Measurements from ENCODE around the gene COPB1.
A peak's percentile ranks its signal among the peaks of the same experiment; 100 is the strongest.
"Not testable (repeated sequence)": the region's sequence is repeated elsewhere in the genome, so short reads cannot be mapped to it uniquely, and the experiment has no call there.

COPB1 gene

DNA sequence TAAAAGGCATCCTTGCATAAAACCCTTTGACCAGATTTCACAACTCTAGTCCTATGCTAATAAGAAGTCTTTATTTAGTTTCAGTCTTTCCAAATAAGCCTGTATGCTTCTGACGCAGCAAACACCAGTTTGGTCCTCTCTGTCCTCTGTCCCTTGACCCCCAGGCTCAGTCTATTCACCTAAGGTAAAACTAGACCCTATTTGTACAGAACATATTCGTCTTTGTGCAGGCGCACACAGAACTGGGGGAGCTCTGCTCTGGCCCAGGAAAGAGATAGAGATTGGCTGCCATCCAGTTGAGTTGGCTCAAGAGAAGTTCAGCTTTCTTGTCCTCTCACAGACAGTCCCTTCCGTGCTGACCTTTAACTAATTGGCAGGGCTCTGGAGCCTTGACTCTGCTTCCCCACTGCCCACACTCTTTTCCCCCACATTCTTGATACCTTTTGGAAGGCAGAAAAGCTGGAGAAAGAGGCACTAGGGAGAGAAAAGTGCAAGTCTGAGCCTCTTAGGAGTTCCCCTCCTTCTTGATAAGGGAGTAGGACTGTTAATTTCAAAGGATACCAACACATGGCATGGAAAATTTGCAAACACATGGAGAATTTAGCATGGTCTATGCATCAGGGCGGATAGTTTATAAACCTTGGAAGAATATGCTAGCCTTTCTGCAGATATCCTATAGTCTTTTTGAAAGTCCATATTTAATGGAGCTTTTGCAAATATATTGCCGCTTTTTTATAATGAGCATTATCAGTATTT is 41.8 kb upstream of the COPB1 start:
- H3K4me3 ChIP-seq (ENCODE audit: low read length) = no peak overlapping the region
- TF ChIP-seq, protein P1, sequence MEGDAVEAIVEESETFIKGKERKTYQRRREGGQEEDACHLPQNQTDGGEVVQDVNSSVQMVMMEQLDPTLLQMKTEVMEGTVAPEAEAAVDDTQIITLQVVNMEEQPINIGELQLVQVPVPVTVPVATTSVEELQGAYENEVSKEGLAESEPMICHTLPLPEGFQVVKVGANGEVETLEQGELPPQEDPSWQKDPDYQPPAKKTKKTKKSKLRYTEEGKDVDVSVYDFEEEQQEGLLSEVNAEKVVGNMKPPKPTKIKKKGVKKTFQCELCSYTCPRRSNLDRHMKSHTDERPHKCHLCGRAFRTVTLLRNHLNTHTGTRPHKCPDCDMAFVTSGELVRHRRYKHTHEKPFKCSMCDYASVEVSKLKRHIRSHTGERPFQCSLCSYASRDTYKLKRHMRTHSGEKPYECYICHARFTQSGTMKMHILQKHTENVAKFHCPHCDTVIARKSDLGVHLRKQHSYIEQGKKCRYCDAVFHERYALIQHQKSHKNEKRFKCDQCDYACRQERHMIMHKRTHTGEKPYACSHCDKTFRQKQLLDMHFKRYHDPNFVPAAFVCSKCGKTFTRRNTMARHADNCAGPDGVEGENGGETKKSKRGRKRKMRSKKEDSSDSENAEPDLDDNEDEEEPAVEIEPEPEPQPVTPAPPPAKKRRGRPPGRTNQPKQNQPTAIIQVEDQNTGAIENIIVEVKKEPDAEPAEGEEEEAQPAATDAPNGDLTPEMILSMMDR (IDR thresholded peaks at IDR 0.05; ENCODE audit: insufficient read depth, low read depth, low read length, missing control alignments) = no peak
- no peak for DNase-seq (ENCODE audit: low read depth)

DNA sequence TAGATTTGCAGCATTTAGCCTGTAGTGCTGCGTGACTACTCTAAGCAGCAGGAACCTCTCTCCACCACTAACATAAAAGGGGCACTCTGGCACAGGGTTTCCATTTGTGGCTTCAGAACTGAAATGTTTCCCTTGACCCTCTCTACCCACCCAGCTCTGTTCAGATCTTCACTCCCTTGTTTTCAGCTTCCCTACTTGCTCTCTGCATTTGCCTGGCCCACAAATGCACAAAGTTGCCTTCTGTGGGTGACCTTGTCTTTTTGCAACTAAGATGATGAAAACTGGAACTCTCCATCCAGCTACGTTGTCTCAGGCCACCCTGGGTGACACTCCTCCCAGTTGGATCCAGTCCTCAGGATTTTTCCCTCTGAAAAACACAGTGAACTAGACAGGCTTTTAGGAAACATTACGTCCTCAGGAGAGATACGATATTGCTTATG is 40.4 kb upstream of the COPB1 start:
- DNase-seq (ENCODE audit: low read depth) = no peak
- H3K4me3 ChIP-seq (ENCODE audit: low read length) = no peak overlapping the region
- TF ChIP-seq, protein P1 (IDR thresholded peaks at IDR 0.05; ENCODE audit: insufficient read depth, low read depth, low read length, missing control alignments) = no peak

DNA sequence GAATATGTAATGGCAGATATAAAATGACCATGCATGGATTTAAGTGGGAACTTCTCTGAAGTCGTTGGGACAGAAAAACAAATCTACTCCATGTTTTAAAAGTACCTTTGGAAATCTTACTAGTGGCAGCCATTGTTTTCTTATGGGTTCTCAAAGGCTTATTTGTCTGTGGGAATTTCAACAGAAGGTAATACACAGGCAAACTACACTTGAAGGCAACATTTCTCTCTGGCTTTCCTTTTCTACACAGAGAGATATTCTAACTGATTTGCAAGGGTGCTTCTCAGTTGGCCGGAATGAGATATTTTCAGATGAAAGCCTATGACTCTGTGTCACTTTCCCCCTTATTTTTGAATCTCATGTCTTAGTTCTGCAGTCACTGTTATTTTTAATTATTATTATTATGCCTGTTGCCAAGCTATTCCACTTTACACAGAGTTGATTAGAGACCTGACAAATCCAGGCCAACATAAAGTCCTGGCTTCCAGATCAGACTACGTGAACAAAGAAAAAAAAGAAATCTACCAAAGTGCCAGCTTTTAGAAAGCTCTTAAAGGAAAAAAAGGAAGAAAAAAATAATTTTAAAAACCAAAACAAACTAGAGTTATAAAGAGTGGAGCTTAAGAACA is 39.4 kb upstream of the COPB1 start:
- H3K4me3 ChIP-seq (ENCODE audit: low read length) = no peak overlapping the region
- TF ChIP-seq, protein P1 (IDR thresholded peaks at IDR 0.05; ENCODE audit: insufficient read depth, low read depth, low read length, missing control alignments) = no peak
- no peak for DNase-seq (ENCODE audit: low read depth)

DNA sequence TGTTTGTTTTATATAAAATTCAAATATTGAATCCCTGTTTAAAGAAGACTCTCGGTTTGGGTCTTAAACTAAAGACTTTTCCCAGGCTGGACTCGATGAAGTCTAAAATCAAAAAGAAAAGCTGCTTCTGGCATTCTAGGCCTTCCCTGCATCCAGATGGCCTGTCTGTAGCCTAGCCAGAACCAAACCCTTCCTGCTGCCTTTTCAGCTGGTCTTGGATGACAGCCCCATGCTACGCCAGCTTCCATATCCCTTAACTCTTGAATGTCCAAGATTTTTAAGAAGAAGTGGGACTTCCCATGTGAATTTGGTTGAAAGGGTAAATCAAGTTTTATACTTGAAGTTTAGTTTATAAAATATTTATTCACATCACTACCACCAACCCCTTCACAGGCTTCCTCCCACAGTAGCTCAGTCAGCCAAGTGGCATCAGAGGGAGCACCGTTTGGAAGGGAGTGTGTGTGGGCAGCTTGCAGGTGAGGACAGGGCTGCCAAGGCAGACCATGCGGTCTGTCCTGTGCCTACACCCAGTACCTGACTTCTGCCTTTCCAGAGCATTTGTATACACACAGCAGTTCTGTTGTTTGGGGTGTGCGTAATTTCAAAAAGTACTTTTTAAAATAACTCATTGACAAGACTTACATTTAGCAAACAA is 38.8 kb upstream of the COPB1 start:
- no peak overlapping the region for H3K4me3 ChIP-seq (ENCODE audit: low read length)
- TF ChIP-seq, protein P1 (IDR thresholded peaks at IDR 0.05; ENCODE audit: insufficient read depth, low read depth, low read length, missing control alignments) = no peak
- no peak for DNase-seq (ENCODE audit: low read depth)

DNA sequence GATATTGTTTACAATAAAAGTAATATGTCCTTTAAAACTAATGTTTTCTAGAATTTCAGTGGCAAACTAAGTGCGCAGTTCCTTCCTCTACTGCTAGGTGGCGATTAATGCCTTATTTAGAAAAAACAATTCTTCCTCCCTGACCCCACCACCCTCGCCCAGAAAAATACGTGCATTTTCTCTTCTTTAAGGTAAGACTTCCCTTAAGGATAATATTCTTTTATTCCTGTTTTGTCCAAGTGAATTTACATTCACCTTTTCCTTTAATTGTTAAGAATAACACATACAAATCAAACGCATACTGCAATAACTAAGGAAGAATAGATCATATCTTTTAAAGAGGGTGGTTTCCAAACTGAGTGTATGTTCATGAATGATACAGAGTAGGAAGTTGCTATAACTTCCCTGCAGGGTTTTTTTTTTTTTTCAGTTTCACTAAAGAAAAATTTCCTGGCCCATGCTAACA is 37.6 kb upstream of the COPB1 start:
- DNase-seq (ENCODE audit: low read depth) = peak; percentile 22
- TF ChIP-seq, protein P1 (IDR thresholded peaks at IDR 0.05; ENCODE audit: insufficient read depth, low read depth, low read length, missing control alignments) = peak; percentile 73
- no peak overlapping the region for H3K4me3 ChIP-seq (ENCODE audit: low read length)

DNA sequence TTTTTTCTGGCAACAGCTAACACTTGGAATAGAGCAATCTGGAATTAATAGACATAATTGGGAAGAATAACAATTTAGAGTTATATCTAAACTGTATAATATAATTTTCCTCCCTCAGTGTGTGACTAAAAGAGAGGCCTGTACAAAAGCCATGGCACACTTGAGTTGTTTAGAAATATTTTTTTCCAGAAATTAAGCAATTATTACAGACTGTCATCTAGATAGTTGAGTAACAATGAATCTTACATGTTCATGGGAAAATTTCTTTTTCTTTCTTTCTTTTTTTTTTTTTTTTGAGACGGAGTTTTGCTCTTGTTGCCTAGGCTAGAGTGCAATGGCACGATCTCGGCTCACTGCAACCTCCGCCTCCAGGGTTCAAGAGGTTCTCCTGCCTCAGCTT is 35.6 kb upstream of the COPB1 start:
- not testable (repeated sequence) for H3K4me3 ChIP-seq (ENCODE audit: low read length); DNase-seq (ENCODE audit: low read depth)

DNA sequence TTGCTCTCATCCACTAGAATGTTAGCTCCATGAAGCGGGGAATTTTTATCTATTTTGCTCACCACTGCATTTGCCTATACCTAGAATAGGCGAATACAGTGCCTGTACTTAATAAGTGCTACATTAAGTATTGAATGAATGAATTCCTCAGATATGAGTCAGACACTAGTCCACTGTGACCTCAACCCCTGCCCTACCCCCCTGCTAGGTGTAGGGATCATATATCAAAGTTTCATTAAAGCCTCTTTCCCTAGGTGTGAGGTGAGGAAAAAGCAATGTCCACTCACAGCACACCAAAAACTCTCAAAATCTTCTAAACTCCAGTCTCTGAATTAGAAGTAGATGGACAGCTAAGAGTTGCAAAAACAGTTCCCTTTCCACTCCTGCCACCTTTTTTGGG is 30.3 kb upstream of the COPB1 start:
- TF ChIP-seq, protein P1 (IDR thresholded peaks at IDR 0.05; ENCODE audit: insufficient read depth, low read depth, low read length, missing control alignments) = no peak
- no peak overlapping the region for H3K4me3 ChIP-seq (ENCODE audit: low read length)
- peak; percentile 8 for DNase-seq (ENCODE audit: low read depth)
